ENCODE results near the gene E2F2. TPM values are rescaled to one million over a fixed set of nuclear protein-coding genes. Genes with fewer than 3 reads are reported as not detected.

Gene E2F2
- total RNA-seq, 1 experiment from 2014 or later, result 5.1 TPM

GRCh38 chr1:23558140-23558871 lies 27.3 kb upstream of the E2F2 start:
- H2BK20ac ChIP-seq (ENCODE audit: low read depth, low read length, poor library complexity, severe bottlenecking), result no peak overlapping the region
- no CpG with 5 or more reads among the region's 34 CpGs for WGBS (ENCODE audit: extremely low coverage, insufficient read length, low lambda C conversion rate)
- Mint-ChIP-seq H3K36me3 (ENCODE audit: insufficient read depth in 1 of 3, low read depth in 3 of 3) (peaks cover 11 to 20% (median 13%) of the 10 kb centered on the region in 3 experiments; a peak in 6 of 7 replicates), H3K9me3 (no peaks in the 10 kb centered on the region; a peak in 1 of 5 replicates), H3K4me1 (peaks cover 71 to 79% of the 10 kb centered on the region in 2 experiments), H3K27me3 (ENCODE audit: low read depth) (peaks cover 16% of the 10 kb centered on the region), H3K4me3 (peak overlapping the region; percentile 86 to 91), H3K27ac (peak overlapping the region; percentile 39 to 93 (median 81); a peak in 5 of 7 replicates)
- H3K4ac ChIP-seq (ENCODE audit: low read depth, low read length), result no peak overlapping the region
- H4K5ac ChIP-seq (ENCODE audit: insufficient read length, low read depth, low read length), result no peak overlapping the region
- H3K18ac ChIP-seq (ENCODE audit: insufficient read length, low read depth, low read length), result peak overlapping the region; percentile 40
- peak overlapping the region; percentile 82 for H3K4me2 ChIP-seq (ENCODE audit: insufficient read depth, insufficient read length, low read length)
- H4K20me1 ChIP-seq (ENCODE audit: control insufficient read depth, insufficient read depth, insufficient read length), result no peaks in the 10 kb centered on the region
- no peak overlapping the region for H2BK5ac ChIP-seq (ENCODE audit: insufficient read length, low read length)
- H3T11ph ChIP-seq (ENCODE audit: low read length), result no peak overlapping the region
- H3K23me2 ChIP-seq (ENCODE audit: insufficient read length, low read depth, low read length, poor library complexity, severe bottlenecking), result peaks cover 29% of the 10 kb centered on the region
- no peak overlapping the region for H3K27ac ChIP-seq (ENCODE audit: insufficient read length, low read depth, low read length)
- H3K79me2 ChIP-seq (ENCODE audit: insufficient read depth, low read length), result peaks cover 7% of the 10 kb centered on the region; the same call in 1 of the 2 replicates
- peaks cover 14% of the 10 kb centered on the region; the same call in 1 of the 2 replicates for H3K4me1 ChIP-seq (ENCODE audit: insufficient read depth, low read length)
- H3K79me1 ChIP-seq (ENCODE audit: insufficient read depth, low read depth, low read length, poor library complexity, severe bottlenecking), result no peaks in the 10 kb centered on the region
- no peak overlapping the region for H2BK12ac ChIP-seq (ENCODE audit: insufficient read length, low read depth, low read length)
- H2BK120ac ChIP-seq (ENCODE audit: low read depth, low read length, poor library complexity, severe bottlenecking), result no peak overlapping the region
- H3K9me3 ChIP-seq (ENCODE audit: control insufficient read depth, low read depth, low read length), result no peaks in the 10 kb centered on the region
- H2AK5ac ChIP-seq (ENCODE audit: insufficient read length, low read length), result no peak overlapping the region
- DNase-seq, result peak; percentile 52
- peak overlapping the region; percentile 63 for H3K9ac ChIP-seq (ENCODE audit: extremely low read depth, insufficient read length, low read length)
- TF ChIP-seq, protein P1, sequence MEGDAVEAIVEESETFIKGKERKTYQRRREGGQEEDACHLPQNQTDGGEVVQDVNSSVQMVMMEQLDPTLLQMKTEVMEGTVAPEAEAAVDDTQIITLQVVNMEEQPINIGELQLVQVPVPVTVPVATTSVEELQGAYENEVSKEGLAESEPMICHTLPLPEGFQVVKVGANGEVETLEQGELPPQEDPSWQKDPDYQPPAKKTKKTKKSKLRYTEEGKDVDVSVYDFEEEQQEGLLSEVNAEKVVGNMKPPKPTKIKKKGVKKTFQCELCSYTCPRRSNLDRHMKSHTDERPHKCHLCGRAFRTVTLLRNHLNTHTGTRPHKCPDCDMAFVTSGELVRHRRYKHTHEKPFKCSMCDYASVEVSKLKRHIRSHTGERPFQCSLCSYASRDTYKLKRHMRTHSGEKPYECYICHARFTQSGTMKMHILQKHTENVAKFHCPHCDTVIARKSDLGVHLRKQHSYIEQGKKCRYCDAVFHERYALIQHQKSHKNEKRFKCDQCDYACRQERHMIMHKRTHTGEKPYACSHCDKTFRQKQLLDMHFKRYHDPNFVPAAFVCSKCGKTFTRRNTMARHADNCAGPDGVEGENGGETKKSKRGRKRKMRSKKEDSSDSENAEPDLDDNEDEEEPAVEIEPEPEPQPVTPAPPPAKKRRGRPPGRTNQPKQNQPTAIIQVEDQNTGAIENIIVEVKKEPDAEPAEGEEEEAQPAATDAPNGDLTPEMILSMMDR (conservative IDR thresholded peaks at IDR 0.05), result no peak
- no peak overlapping the region for H4K91ac ChIP-seq (ENCODE audit: insufficient read length, low read depth, low read length)
- H4K8ac ChIP-seq (replicated peaks; ENCODE audit: insufficient read length, low read depth, low read length), result no peak overlapping the region
- no peak overlapping the region for H3K23ac ChIP-seq (ENCODE audit: insufficient read length, low read depth, low read length)
- H2BK15ac ChIP-seq (ENCODE audit: low read depth, low read length), result no peak overlapping the region
- no peaks in the 10 kb centered on the region for H3K27me3 ChIP-seq (ENCODE audit: insufficient read depth, low read length)
- peak overlapping the region; percentile 14 for H3K14ac ChIP-seq (ENCODE audit: insufficient read depth, low read length)
- no peak overlapping the region for H2AFZ ChIP-seq (ENCODE audit: low read length)
- H3K56ac ChIP-seq (ENCODE audit: insufficient read length, low read depth, low read length), result no peak overlapping the region
